Neural cell (in vitro differentiated cells): ENCODE data around the gene DNAH17. TPM values are rescaled to one million over a fixed set of nuclear protein-coding genes. Genes with fewer than 3 reads are reported as not detected.

Experiments
- H2AFZ ChIP-seq: fragments of 200-600, 300-800 bp; sonication (generic), shearing (Covaris generic); 2 replicates; pipeline ENCODE4 v1.6.0; 2014; ENCODE audit warnings: low read depth, mild to moderate bottlenecking, antibody characterized with exemption, low read length, moderate library complexity
- H3F3A ChIP-seq: fragments of 200-600 bp; shearing (Covaris generic); 2 replicates; pipeline ENCODE4 v1.6.1; 2016; ENCODE audit warnings: mild to moderate bottlenecking, moderate library complexity, mixed read lengths, antibody characterized with exemption, low read length; ENCODE audit not compliant: insufficient read depth, poor library complexity, severe bottlenecking
- H3K27ac ChIP-seq: fragments of 200-600, 300-800 bp; sonication (generic), shearing (Covaris generic); 2 replicates; pipeline ENCODE4 v1.5.1; 2014; ENCODE audit warnings: mild to moderate bottlenecking, low read length, moderate library complexity
- H3K27me3 ChIP-seq: fragments of 300-800, 200-600 bp; sonication (generic), shearing (Covaris generic); 2 replicates; pipeline ENCODE4 v1.6.0; 2014; ENCODE audit warnings: mild to moderate bottlenecking, low read depth, low read length, moderate library complexity; ENCODE audit not compliant: insufficient read depth
- H3K36me3 ChIP-seq: fragments of 300-800, 200-600 bp; sonication (generic), shearing (Covaris generic); 2 replicates; pipeline ENCODE4 v1.5.1; 2014; ENCODE audit warnings: mild to moderate bottlenecking, antibody characterized with exemption, low read length, moderate library complexity; ENCODE audit not compliant: insufficient read depth
- H3K4me2 ChIP-seq: fragments of 300-800, 200-600 bp; sonication (generic), shearing (Covaris generic); 2 replicates; pipeline ENCODE4 v1.6.0; 2014; ENCODE audit warnings: mild to moderate bottlenecking, low read length
- H3K4me3 ChIP-seq: fragments of 300-800, 200-600 bp; sonication (generic), shearing (Covaris generic); 2 replicates; pipeline ENCODE4 v1.5.1; 2014; ENCODE audit warnings: mild to moderate bottlenecking, low read length, moderate library complexity
- H3K79me2 ChIP-seq: fragments of 200-600 bp; shearing (Covaris generic); replicated peaks from 2 replicates; pipeline ENCODE4 v1.6.0; 2014; ENCODE audit warnings: mild to moderate bottlenecking, low read length, moderate library complexity; ENCODE audit not compliant: insufficient read depth
- H3K9ac ChIP-seq: fragments of 300-800, 200-600 bp; sonication (generic), shearing (Covaris generic); 2 replicates; pipeline ENCODE4 v1.6.1; 2016; ENCODE audit warnings: mild to moderate bottlenecking, low read length, mixed read lengths
- H3K9me2 ChIP-seq: fragments of 200-600 bp; shearing (Covaris generic); 2 replicates; pipeline ENCODE4 v1.6.1; 2016; ENCODE audit warnings: mild to moderate bottlenecking, low read length, mixed read lengths; ENCODE audit not compliant: insufficient read depth
- H3K9me3 ChIP-seq: fragments of 200-600, 300-800 bp; sonication (generic), shearing (Covaris generic); 2 replicates; pipeline ENCODE4 v1.6.1; 2016; ENCODE audit warnings: mild to moderate bottlenecking, mixed run types, low read length, moderate library complexity, mixed read lengths
- H4K20me1 ChIP-seq: fragments of 200-600 bp; shearing (Covaris generic); 2 replicates; pipeline ENCODE4 v1.6.1; 2016; ENCODE audit warnings: mild to moderate bottlenecking, mixed run types; ENCODE audit not compliant: insufficient read depth
- EP300 ChIP-seq: fragments of 450-650 bp; conservative IDR thresholded peaks from 2 replicates; pipeline ENCODE4 v1.6.1; 2014; ENCODE audit warnings: antibody characterized with exemption, mild to moderate bottlenecking, moderate library complexity; ENCODE audit not compliant: poor library complexity, severe bottlenecking
- EZH2 ChIP-seq: fragments of 200-600, 300-800 bp; shearing (Covaris generic), sonication (generic); IDR thresholded peaks from 2 replicates; pipeline ENCODE4 v1.6.1; 2014; ENCODE audit warnings: antibody characterized with exemption, low read length, borderline replicate concordance, mild to moderate bottlenecking; ENCODE audit not compliant: insufficient read depth, poor library complexity, severe bottlenecking
- MXI1 ChIP-seq: fragments of 450-650 bp; conservative IDR thresholded peaks from 2 replicates; pipeline ENCODE4 v1.6.1; 2014; ENCODE audit warnings: antibody characterized with exemption, mild to moderate bottlenecking; ENCODE audit not compliant: poor library complexity, severe bottlenecking
- POLR2AphosphoS5 ChIP-seq: IDR thresholded peaks from 2 replicates; pipeline ENCODE4 v1.6.1; 2012
- RAD21 ChIP-seq: fragments of 450-650 bp; conservative IDR thresholded peaks from 2 replicates; pipeline ENCODE4 v1.6.1; 2014; ENCODE audit warnings: antibody characterized with exemption, mild to moderate bottlenecking, moderate library complexity
- SMC3 ChIP-seq: fragments of 450-650 bp; conservative IDR thresholded peaks from 2 replicates; pipeline ENCODE4 v1.6.1; 2014; ENCODE audit warnings: antibody characterized with exemption, mild to moderate bottlenecking, moderate library complexity; ENCODE audit not compliant: poor library complexity
- TAF1 ChIP-seq: IDR thresholded peaks from 2 replicates; pipeline ENCODE4 v1.6.1; 2012; ENCODE audit warnings: low read depth
- polyA plus RNA-seq: library from polyadenylated mRNA; depleted of rRNA; stranded (reverse); fragments of >200 nt; gene quantifications from 2 replicates; pipeline ENCODE4 v1.2.3, GENCODE V29; 2014
- TF ChIP-seq, protein P1 (sequence below): IDR thresholded peaks from 2 replicates; pipeline ENCODE4 v1.6.1; 2012; ENCODE audit warnings: borderline replicate concordance
- TF ChIP-seq, protein P2 (sequence below): fragments of 450-650 bp; IDR thresholded peaks from 2 replicates; pipeline ENCODE4 v1.5.1; 2014; ENCODE audit warnings: antibody characterized with exemption, mild to moderate bottlenecking, moderate library complexity; ENCODE audit not compliant: poor library complexity, severe bottlenecking

Gene DNAH17
- polyA plus RNA-seq, 1 donor from 2014 or later, result not detected

DNA sequence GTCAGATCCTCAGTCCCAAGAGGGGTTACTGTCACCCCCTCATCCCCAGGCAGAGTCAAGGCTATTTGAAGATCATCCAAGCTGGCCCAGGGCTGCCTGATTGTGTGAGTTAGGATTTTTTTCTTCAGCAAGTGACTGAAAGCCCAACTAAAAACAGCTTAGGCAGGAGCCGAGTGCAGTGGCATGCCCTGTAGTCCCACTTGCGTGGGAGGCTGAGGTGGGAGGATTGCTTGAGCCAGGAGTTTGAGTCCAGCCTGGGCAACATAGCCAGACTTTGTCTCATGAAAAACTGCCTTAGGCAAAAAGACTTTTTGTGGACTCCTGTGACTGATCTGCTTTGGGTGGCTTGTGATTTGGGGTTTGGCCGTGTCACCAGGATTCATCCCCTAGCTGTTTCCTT lies 178.8 kb downstream of the DNAH17 start:
- Histone ChIP-seq H3K9me2 (no peaks in the 10 kb centered on the region), H3K4me3 (no peak overlapping the region), H3K27ac (no peak overlapping the region), H4K20me1 (no peaks in the 10 kb centered on the region), H3K36me3 (no peaks in the 10 kb centered on the region), H3K9me3 (no peaks in the 10 kb centered on the region), H3K79me2 (no peaks in the 10 kb centered on the region), H3F3A (no peaks in the 10 kb centered on the region), H3K9ac (no peak overlapping the region), H2AFZ (no peak overlapping the region), H3K4me2 (no peak overlapping the region), H3K27me3 (no peaks in the 10 kb centered on the region)
- no peak for TF ChIP-seq POLR2AphosphoS5
- TF ChIP-seq, protein P1, sequence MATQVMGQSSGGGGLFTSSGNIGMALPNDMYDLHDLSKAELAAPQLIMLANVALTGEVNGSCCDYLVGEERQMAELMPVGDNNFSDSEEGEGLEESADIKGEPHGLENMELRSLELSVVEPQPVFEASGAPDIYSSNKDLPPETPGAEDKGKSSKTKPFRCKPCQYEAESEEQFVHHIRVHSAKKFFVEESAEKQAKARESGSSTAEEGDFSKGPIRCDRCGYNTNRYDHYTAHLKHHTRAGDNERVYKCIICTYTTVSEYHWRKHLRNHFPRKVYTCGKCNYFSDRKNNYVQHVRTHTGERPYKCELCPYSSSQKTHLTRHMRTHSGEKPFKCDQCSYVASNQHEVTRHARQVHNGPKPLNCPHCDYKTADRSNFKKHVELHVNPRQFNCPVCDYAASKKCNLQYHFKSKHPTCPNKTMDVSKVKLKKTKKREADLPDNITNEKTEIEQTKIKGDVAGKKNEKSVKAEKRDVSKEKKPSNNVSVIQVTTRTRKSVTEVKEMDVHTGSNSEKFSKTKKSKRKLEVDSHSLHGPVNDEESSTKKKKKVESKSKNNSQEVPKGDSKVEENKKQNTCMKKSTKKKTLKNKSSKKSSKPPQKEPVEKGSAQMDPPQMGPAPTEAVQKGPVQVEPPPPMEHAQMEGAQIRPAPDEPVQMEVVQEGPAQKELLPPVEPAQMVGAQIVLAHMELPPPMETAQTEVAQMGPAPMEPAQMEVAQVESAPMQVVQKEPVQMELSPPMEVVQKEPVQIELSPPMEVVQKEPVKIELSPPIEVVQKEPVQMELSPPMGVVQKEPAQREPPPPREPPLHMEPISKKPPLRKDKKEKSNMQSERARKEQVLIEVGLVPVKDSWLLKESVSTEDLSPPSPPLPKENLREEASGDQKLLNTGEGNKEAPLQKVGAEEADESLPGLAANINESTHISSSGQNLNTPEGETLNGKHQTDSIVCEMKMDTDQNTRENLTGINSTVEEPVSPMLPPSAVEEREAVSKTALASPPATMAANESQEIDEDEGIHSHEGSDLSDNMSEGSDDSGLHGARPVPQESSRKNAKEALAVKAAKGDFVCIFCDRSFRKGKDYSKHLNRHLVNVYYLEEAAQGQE, result no peak
- TF ChIP-seq EP300, result no peak
- TF ChIP-seq RAD21, result no peak
- TF ChIP-seq TAF1, result no peak
- no peak for TF ChIP-seq MXI1
- TF ChIP-seq, protein P2, sequence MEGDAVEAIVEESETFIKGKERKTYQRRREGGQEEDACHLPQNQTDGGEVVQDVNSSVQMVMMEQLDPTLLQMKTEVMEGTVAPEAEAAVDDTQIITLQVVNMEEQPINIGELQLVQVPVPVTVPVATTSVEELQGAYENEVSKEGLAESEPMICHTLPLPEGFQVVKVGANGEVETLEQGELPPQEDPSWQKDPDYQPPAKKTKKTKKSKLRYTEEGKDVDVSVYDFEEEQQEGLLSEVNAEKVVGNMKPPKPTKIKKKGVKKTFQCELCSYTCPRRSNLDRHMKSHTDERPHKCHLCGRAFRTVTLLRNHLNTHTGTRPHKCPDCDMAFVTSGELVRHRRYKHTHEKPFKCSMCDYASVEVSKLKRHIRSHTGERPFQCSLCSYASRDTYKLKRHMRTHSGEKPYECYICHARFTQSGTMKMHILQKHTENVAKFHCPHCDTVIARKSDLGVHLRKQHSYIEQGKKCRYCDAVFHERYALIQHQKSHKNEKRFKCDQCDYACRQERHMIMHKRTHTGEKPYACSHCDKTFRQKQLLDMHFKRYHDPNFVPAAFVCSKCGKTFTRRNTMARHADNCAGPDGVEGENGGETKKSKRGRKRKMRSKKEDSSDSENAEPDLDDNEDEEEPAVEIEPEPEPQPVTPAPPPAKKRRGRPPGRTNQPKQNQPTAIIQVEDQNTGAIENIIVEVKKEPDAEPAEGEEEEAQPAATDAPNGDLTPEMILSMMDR, result no peak
- TF ChIP-seq SMC3, result no peak
- no peak for TF ChIP-seq EZH2

DNA sequence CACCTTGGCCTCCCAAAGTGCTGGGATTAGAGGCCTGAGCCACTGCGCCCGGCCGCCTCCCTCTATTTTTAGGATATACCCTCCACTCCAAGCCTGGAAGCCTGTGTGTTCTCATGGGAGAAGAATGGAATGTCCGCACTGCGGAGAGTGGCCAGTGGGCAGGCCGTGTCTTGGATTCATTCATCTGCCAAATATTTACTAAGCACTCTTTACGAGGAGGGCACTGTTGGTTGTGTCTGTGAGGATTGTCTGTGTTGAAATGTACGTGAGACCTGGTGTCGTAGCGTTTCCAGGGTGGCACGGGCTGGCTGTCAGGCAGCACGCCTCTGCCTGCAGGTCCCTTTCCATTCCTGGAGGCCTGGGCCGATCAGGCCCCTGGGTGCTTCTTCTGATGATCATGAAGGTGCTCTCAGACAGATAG lies 179.5 kb downstream of the DNAH17 start:
- Histone ChIP-seq H3K9ac (no peak overlapping the region), H3K9me3 (no peaks in the 10 kb centered on the region), H3F3A (no peaks in the 10 kb centered on the region), H3K27ac (no peak overlapping the region), H3K9me2 (no peaks in the 10 kb centered on the region), H3K4me2 (no peak overlapping the region), H3K79me2 (no peaks in the 10 kb centered on the region), H4K20me1 (no peaks in the 10 kb centered on the region), H3K27me3 (no peaks in the 10 kb centered on the region), H3K36me3 (no peaks in the 10 kb centered on the region), H2AFZ (no peak overlapping the region), H3K4me3 (no peak overlapping the region)
- TF ChIP-seq RAD21, result no peak
